DMS79 (cell line): ENCODE measurements around the gene ADD3.

Experiments used
- DNase-seq: peaks from one replicate; lab custom pipeline; 2025; lab: John Stamatoyannopoulos, UW

Gene ADD3

GRCh38 chr10:110181911-110182310 lies 174.1 kb downstream of the ADD3 start:
- DNase-seq = no peak

DNA sequence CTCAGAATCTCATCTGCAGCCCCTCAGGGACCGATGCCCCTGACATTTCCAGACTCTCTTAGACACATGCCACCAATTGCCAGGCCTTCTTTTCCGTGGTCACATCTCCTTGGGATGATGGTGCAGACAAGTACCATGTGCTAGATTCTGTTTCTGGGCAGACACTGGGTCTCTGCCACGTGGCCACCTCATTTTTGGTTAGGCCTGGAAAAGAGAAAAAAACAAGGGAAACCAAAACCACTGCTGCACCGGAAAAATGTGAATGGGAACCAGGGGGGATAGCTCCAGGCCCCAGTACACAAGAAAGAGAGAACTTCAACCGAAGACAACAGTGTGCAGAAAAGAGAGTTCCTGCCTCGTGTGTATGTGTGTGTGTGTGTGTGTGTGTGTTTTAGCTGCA lies 176.6 kb downstream of the ADD3 start:
- DNase-seq = no peak
